CD4-positive, alpha-beta memory T cell (primary cell): Measurements from ENCODE around the gene SLC25A30. TPM values are rescaled to one million over a fixed set of nuclear protein-coding genes. Genes with fewer than 3 reads are reported as not detected.

Experiments
- CTCF ChIA-PET: fragments of 350-600 bp; sonication (Branson Sonifier 250); formaldehyde crosslinking; loops from one replicate; lab custom pipeline; 2021; ENCODE audit warnings: inconsistent platforms; ENCODE audit not compliant: partially characterized antibody; lab: Charles Lee
- POLR2A ChIA-PET: fragments of 350-600 bp; sonication (Branson Sonifier 250); formaldehyde crosslinking; loops from one replicate; lab custom pipeline; 2021; ENCODE audit not compliant: partially characterized antibody; lab: Charles Lee
- DNase-seq, 5 donors: peaks; one replicate each; pipeline versions ENCODE4 v3.0.0 to v3.0.0-alpha.2; 2020 to 2022; ENCODE audit warnings: mixed read lengths in 1 of 5
- H3K27ac ChIP-seq: one replicate; pipeline ENCODE4 v1.7.0; 2013; ENCODE audit warnings: low read depth, low read length
- H3K27me3 ChIP-seq: 2 replicates; pipeline ENCODE4 v1.7.0; 2013; ENCODE audit warnings: mild to moderate bottlenecking, low read length, moderate library complexity; ENCODE audit not compliant: insufficient read depth
- H3K36me3 ChIP-seq: 2 replicates; pipeline ENCODE4 v1.7.0; 2013; ENCODE audit warnings: mild to moderate bottlenecking, low read length, moderate library complexity; ENCODE audit not compliant: insufficient read depth
- H3K4me1 ChIP-seq: 2 replicates; pipeline ENCODE4 v1.7.0; 2013; ENCODE audit warnings: mild to moderate bottlenecking, low read length, moderate library complexity; ENCODE audit not compliant: insufficient read depth
- H3K4me3 ChIP-seq, 2 donors: one replicate each; pipeline ENCODE4 v1.7.0; 2013; ENCODE audit warnings: low read length in 2 of 2, mild to moderate bottlenecking in 1 of 2
- H3K9me3 ChIP-seq, 2 donors: one replicate each; pipeline ENCODE4 v1.7.0; 2013; ENCODE audit warnings: low read length in 2 of 2, control low read depth in 1 of 2; ENCODE audit not compliant: control insufficient read depth in 1 of 2
- H3K27ac Mint-ChIP-seq, 7 donors: one replicate each; pipeline ENCODE4 v1.8.0; 2020 to 2021; ENCODE audit warnings: mixed read lengths in 7 of 7, mild to moderate bottlenecking in 6 of 7, inconsistent platforms in 3 of 7, moderate library complexity in 3 of 7
- H3K27me3 Mint-ChIP-seq, 2 donors: one replicate each; pipeline ENCODE4 v1.8.0; 2020 to 2021; ENCODE audit warnings: mixed read lengths in 2 of 2
- H3K36me3 Mint-ChIP-seq, 2 donors: one replicate each; pipeline ENCODE4 v1.8.0; 2020 to 2021; ENCODE audit warnings: mixed read lengths in 2 of 2, inconsistent platforms in 1 of 2, mild to moderate bottlenecking in 1 of 2
- H3K4me1 Mint-ChIP-seq, 4 donors: one replicate each; pipeline ENCODE4 v1.8.0; 2020 to 2021; ENCODE audit warnings: mixed read lengths in 4 of 4, mild to moderate bottlenecking in 1 of 4
- H3K4me3 Mint-ChIP-seq, 8 donors: one replicate each; pipeline ENCODE4 v1.8.0; 2020 to 2021; ENCODE audit warnings: mixed read lengths in 8 of 8, mild to moderate bottlenecking in 7 of 8, moderate library complexity in 6 of 8, inconsistent platforms in 3 of 8
- H3K9me3 Mint-ChIP-seq, 8 donors: one replicate each; pipeline ENCODE4 v1.8.0; 2020 to 2021; ENCODE audit warnings: mixed read lengths in 8 of 8, mild to moderate bottlenecking in 5 of 8, inconsistent platforms in 3 of 8, moderate library complexity in 1 of 8
- intact Hi-C: fragments of 100-400 bp; cut with micrococcal nuclease; formaldehyde crosslinking; loops from one replicate; pipeline ENCODE4 v1.15.1; 2023
- polyA plus RNA-seq, 2 donors: library from polyadenylated mRNA; unstranded; fragments of 300-500 nt; fragmentation: Illumina TruSeq; gene quantifications; one replicate each; pipeline ENCODE4 v1.2.3, GENCODE V29; 2021
- total RNA-seq, 2 experiments: library from RNA; stranded (reverse); gene quantifications; one replicate each; pipeline ENCODE4 v1.2.3, GENCODE V29; 2021

Gene SLC25A30
- total and polyA plus RNA-seq, 4 experiments from 2014 or later = 1.8 to 22.0 (median 11.7) TPM

GRCh38 chr13:45415112-45415511 lies 3.1 kb downstream of the SLC25A30 start:
- Mint-ChIP-seq H3K36me3 (peaks cover 10 to 26% of the 10 kb centered on the region in 2 donors), H3K9me3 (no peaks in the 10 kb centered on the region), H3K4me1 (peaks cover 26 to 52% (median 38%) of the 10 kb centered on the region in 4 donors), H3K4me3 (peak overlapping the region in 3 of 8 donors; percentile 30 to 50 (median 42)), H3K27me3 (peaks cover 0 to 2% of the 10 kb centered on the region in 2 donors), H3K27ac (peak overlapping the region in 5 of 7 donors; percentile 8 to 50 (median 36))
- no peak overlapping the region for H3K4me3 ChIP-seq
- no peaks in the 10 kb centered on the region for H3K9me3 ChIP-seq
- peaks cover 45% of the 10 kb centered on the region for H3K4me1 ChIP-seq
- ChIA-PET POLR2A (interaction anchor here (0.6 to 5.5 kb wide), 4 partner anchors 11 to 501 kb away, joined by 4 to 47 read pairs (median 16); no protein-coding TSS in a partner anchor), CTCF (interaction anchor here (0.8 to 6.4 kb wide), 7 partner anchors 16 to 75 kb away, joined by 3 to 41 read pairs (median 6); partner anchors contain the start of gene COG3)
- H3K36me3 ChIP-seq = peaks cover 2% of the 10 kb centered on the region
- H3K27ac ChIP-seq = no peak overlapping the region
- no peak for DNase-seq
- no peaks in the 10 kb centered on the region for H3K27me3 ChIP-seq
- intact Hi-C loops = loop anchor here (5.0 kb wide), 1 partner anchor 368 kb away; no protein-coding TSS in a partner anchor

GRCh38 chr13:45413826-45414307 lies 4.3 kb downstream of the SLC25A30 start:
- intact Hi-C loops = no loop called here
- peaks cover 26 to 52% (median 39%) of the 10 kb centered on the region in 4 donors for H3K4me1 Mint-ChIP-seq
- H3K27me3 Mint-ChIP-seq = peaks cover 0 to 2% of the 10 kb centered on the region in 2 donors
- H3K4me3 Mint-ChIP-seq = no peak overlapping the region
- Histone ChIP-seq H3K9me3 (no peaks in the 10 kb centered on the region), H3K36me3 (peaks cover 7% of the 10 kb centered on the region), H3K4me1 (peaks cover 45% of the 10 kb centered on the region), H3K4me3 (no peak overlapping the region), H3K27ac (no peak overlapping the region), H3K27me3 (no peaks in the 10 kb centered on the region)
- ChIA-PET CTCF (interaction anchor here (0.7 to 6.4 kb wide), 3 partner anchors 19 to 46 kb away, joined by 3 to 41 read pairs (median 25); no protein-coding TSS in a partner anchor), POLR2A (interaction anchor here (2.5 to 5.5 kb wide), 2 partner anchors 15 to 19 kb away, joined by 9 to 47 read pairs; no protein-coding TSS in a partner anchor)
- peaks cover 14 to 33% of the 10 kb centered on the region in 2 donors for H3K36me3 Mint-ChIP-seq
- no peak for DNase-seq
- H3K9me3 Mint-ChIP-seq = no peaks in the 10 kb centered on the region
- H3K27ac Mint-ChIP-seq = peak overlapping the region in 2 of 7 donors; percentile 55 to 57

- intact Hi-C loops = no loop called here
- H3K36me3 Mint-ChIP-seq = peaks cover 24 to 39% of the 10 kb centered on the region in 2 donors
- no peaks in the 10 kb centered on the region for H3K27me3 ChIP-seq
- ChIA-PET CTCF (interaction anchor here (4.8 to 6.4 kb wide), 2 partner anchors 18 to 41 kb away, joined by 25 to 41 read pairs; no protein-coding TSS in a partner anchor), POLR2A (interaction anchor here (0.6 to 2.5 kb wide), 3 partner anchors 13 to 42 kb away, joined by 3 to 9 read pairs (median 4); no protein-coding TSS in a partner anchor)
- H3K4me3 ChIP-seq = no peak overlapping the region
- no peaks in the 10 kb centered on the region for H3K9me3 Mint-ChIP-seq
- H3K9me3 ChIP-seq = no peaks in the 10 kb centered on the region
- no peak overlapping the region for H3K27ac Mint-ChIP-seq
- H3K4me3 Mint-ChIP-seq = no peak overlapping the region
- no peak overlapping the region for H3K27ac ChIP-seq
- no peak for DNase-seq
- H3K4me1 Mint-ChIP-seq = peaks cover 23 to 52% (median 38%) of the 10 kb centered on the region in 4 donors
- H3K4me1 ChIP-seq = peaks cover 45% of the 10 kb centered on the region
- H3K27me3 Mint-ChIP-seq = no peaks in the 10 kb centered on the region
- H3K36me3 ChIP-seq = peaks cover 15% of the 10 kb centered on the region
Measured at GRCh38 chr13:45412274-45413049, 5.7 kb downstream of the SLC25A30 start.

- Mint-ChIP-seq H3K36me3 (peaks cover 27 to 37% of the 10 kb centered on the region in 2 donors), H3K27me3 (no peaks in the 10 kb centered on the region), H3K9me3 (no peaks in the 10 kb centered on the region), H3K4me1 (peaks cover 19 to 46% (median 32%) of the 10 kb centered on the region in 4 donors), H3K4me3 (no peak overlapping the region), H3K27ac (peak overlapping the region in 2 of 7 donors; percentile 3 to 24)
- ChIA-PET CTCF (interaction anchor here (4.8 kb wide), 1 partner anchor 40 kb away, joined by 25 read pairs; no protein-coding TSS in a partner anchor), POLR2A (interaction anchor here (1.2 kb wide), 1 partner anchor 15 kb away, joined by 4 read pairs; no protein-coding TSS in a partner anchor)
- Histone ChIP-seq H3K4me1 (peaks cover 41% of the 10 kb centered on the region), H3K9me3 (no peaks in the 10 kb centered on the region), H3K4me3 (no peak overlapping the region), H3K36me3 (peaks cover 21% of the 10 kb centered on the region), H3K27ac (no peak overlapping the region), H3K27me3 (no peaks in the 10 kb centered on the region)
- intact Hi-C loops = no loop called here
- no peak for DNase-seq
Measured at GRCh38 chr13:45411631-45412030, 6.5 kb downstream of the SLC25A30 start.

GRCh38 chr13:45411221-45411620 lies 7.0 kb downstream of the SLC25A30 start:
- ChIA-PET POLR2A (interaction anchor here (1.2 kb wide), 1 partner anchor 14 kb away, joined by 4 read pairs; no protein-coding TSS in a partner anchor), CTCF (interaction anchor here (4.8 kb wide), 1 partner anchor 40 kb away, joined by 25 read pairs; no protein-coding TSS in a partner anchor)
- Histone ChIP-seq H3K36me3 (peaks cover 21% of the 10 kb centered on the region), H3K4me1 (peaks cover 37% of the 10 kb centered on the region), H3K27ac (no peak overlapping the region), H3K27me3 (no peaks in the 10 kb centered on the region), H3K9me3 (no peaks in the 10 kb centered on the region), H3K4me3 (no peak overlapping the region)
- intact Hi-C loops = no loop called here
- H3K27me3 Mint-ChIP-seq = no peaks in the 10 kb centered on the region
- H3K9me3 Mint-ChIP-seq = no peaks in the 10 kb centered on the region
- H3K27ac Mint-ChIP-seq = peak overlapping the region in 3 of 7 donors; percentile 3 to 62 (median 4)
- no peak for DNase-seq
- peaks cover 31 to 41% of the 10 kb centered on the region in 2 donors for H3K36me3 Mint-ChIP-seq
- no peak overlapping the region for H3K4me3 Mint-ChIP-seq
- H3K4me1 Mint-ChIP-seq = peaks cover 19 to 47% (median 32%) of the 10 kb centered on the region in 4 donors

- peaks cover 35 to 45% of the 10 kb centered on the region in 2 donors for H3K36me3 Mint-ChIP-seq
- H3K36me3 ChIP-seq = peaks cover 25% of the 10 kb centered on the region
Measured at GRCh38 chr13:45410466-45410865, 7.7 kb downstream of the SLC25A30 start.

More at GRCh38 chr13:45410466-45410865, 7.7 kb downstream of the SLC25A30 start:
- intact Hi-C loops = no loop called here
- H3K9me3 Mint-ChIP-seq = no peaks in the 10 kb centered on the region
- H3K4me3 Mint-ChIP-seq = no peak overlapping the region
- POLR2A ChIA-PET = no interaction called here
- no peaks in the 10 kb centered on the region for H3K27me3 ChIP-seq
- H3K27ac ChIP-seq = no peak overlapping the region
- H3K4me3 ChIP-seq = no peak overlapping the region
- no peaks in the 10 kb centered on the region for H3K9me3 ChIP-seq
- CTCF ChIA-PET = no interaction called here
- H3K27ac Mint-ChIP-seq = no peak overlapping the region
- H3K4me1 Mint-ChIP-seq = peaks cover 19 to 47% (median 32%) of the 10 kb centered on the region in 4 donors
- DNase-seq = no peak
- H3K4me1 ChIP-seq = peaks cover 31% of the 10 kb centered on the region
- no peaks in the 10 kb centered on the region for H3K27me3 Mint-ChIP-seq
